KOPT-K1 (cell line): ENCODE results near the gene PLCH2.
"Not testable (repeated sequence)": the region's sequence is repeated elsewhere in the genome, so short reads cannot be mapped to it uniquely, and the experiment has no call there.

Experiments used
- H3K27ac ChIP-seq: fragments of 200-600 bp; sonication (generic); 2 replicates; pipeline ENCODE4 v1.5.1; 2016; ENCODE audit warnings: antibody characterized with exemption, mild to moderate bottlenecking, low read depth, low read length; ENCODE audit not compliant: poor library complexity, severe bottlenecking
- H3K36me3 ChIP-seq: fragments of 200-600 bp; sonication (generic); 2 replicates; pipeline ENCODE4 v1.5.1; 2017; ENCODE audit warnings: antibody characterized with exemption, mild to moderate bottlenecking, low read length, moderate library complexity; ENCODE audit not compliant: insufficient read depth
- H3K9me3 ChIP-seq: fragments of 200-600 bp; sonication (generic); 2 replicates; pipeline ENCODE4 v1.5.1; 2017; ENCODE audit warnings: antibody characterized with exemption, low read length, mild to moderate bottlenecking; ENCODE audit not compliant: insufficient read depth, poor library complexity, severe bottlenecking

PLCH2 gene

GRCh38 chr1:2435746-2436355, 40.2 kb upstream of the PLCH2 start:
- Histone ChIP-seq H3K27ac (no peak overlapping the region), H3K9me3 (no peaks in the 10 kb centered on the region), H3K36me3 (no peaks in the 10 kb centered on the region)

- H3K9me3 ChIP-seq, result no peaks in the 10 kb centered on the region
- H3K36me3 ChIP-seq, result no peaks in the 10 kb centered on the region
- no peak overlapping the region for H3K27ac ChIP-seq
Measured at GRCh38 chr1:2436876-2437275, 39.2 kb upstream of the PLCH2 start.

- Histone ChIP-seq H3K36me3 (no peaks in the 10 kb centered on the region), H3K9me3 (no peaks in the 10 kb centered on the region), H3K27ac (no peak overlapping the region)
Measured at GRCh38 chr1:2437617-2438016, 38.5 kb upstream of the PLCH2 start.

- no peak overlapping the region for H3K27ac ChIP-seq
- no peaks in the 10 kb centered on the region for H3K9me3 ChIP-seq
Measured at GRCh38 chr1:2438038-2438437, 38.1 kb upstream of the PLCH2 start.

GRCh38 chr1:2438641-2439040, 37.4 kb upstream of the PLCH2 start:
- Histone ChIP-seq H3K27ac (no peak overlapping the region), H3K36me3 (no peaks in the 10 kb centered on the region), H3K9me3 (no peaks in the 10 kb centered on the region)

More at GRCh38 chr1:2438038-2438437, 38.1 kb upstream of the PLCH2 start:
- H3K36me3 ChIP-seq, result no peaks in the 10 kb centered on the region

GRCh38 chr1:2439369-2439768, 36.7 kb upstream of the PLCH2 start:
- Histone ChIP-seq H3K9me3 (no peaks in the 10 kb centered on the region), H3K36me3 (no peaks in the 10 kb centered on the region), H3K27ac (no peak overlapping the region)

- H3K36me3 ChIP-seq, H3K9me3 ChIP-seq: not testable (repeated sequence)
Measured at GRCh38 chr1:2440346-2440745, 35.7 kb upstream of the PLCH2 start.

GRCh38 chr1:2441746-2442145, 34.3 kb upstream of the PLCH2 start:
- no peaks in the 10 kb centered on the region for H3K36me3 ChIP-seq
- no peak overlapping the region for H3K27ac ChIP-seq
- H3K9me3 ChIP-seq, result no peaks in the 10 kb centered on the region

More at GRCh38 chr1:2440346-2440745, 35.7 kb upstream of the PLCH2 start:
- H3K27ac ChIP-seq, result not testable (repeated sequence)

- no peaks in the 10 kb centered on the region for H3K9me3 ChIP-seq
- H3K27ac ChIP-seq, result no peak overlapping the region
- no peaks in the 10 kb centered on the region for H3K36me3 ChIP-seq
Measured at GRCh38 chr1:2442661-2443060, 33.4 kb upstream of the PLCH2 start.

- no peaks in the 10 kb centered on the region for H3K36me3 ChIP-seq
- H3K27ac ChIP-seq, result no peak overlapping the region
Measured at GRCh38 chr1:2443277-2444137, 32.6 kb upstream of the PLCH2 start.

GRCh38 chr1:2444138-2444591, 31.9 kb upstream of the PLCH2 start:
- H3K36me3 ChIP-seq, result no peaks in the 10 kb centered on the region
- H3K9me3 ChIP-seq, result no peaks in the 10 kb centered on the region
- H3K27ac ChIP-seq, result no peak overlapping the region

More at GRCh38 chr1:2443277-2444137, 32.6 kb upstream of the PLCH2 start:
- no peaks in the 10 kb centered on the region for H3K9me3 ChIP-seq

- Histone ChIP-seq H3K27ac (no peak overlapping the region), H3K36me3 (no peaks in the 10 kb centered on the region), H3K9me3 (no peaks in the 10 kb centered on the region)
Measured at GRCh38 chr1:2445162-2445822, 30.8 kb upstream of the PLCH2 start.

GRCh38 chr1:2445823-2446215, 30.3 kb upstream of the PLCH2 start:
- Histone ChIP-seq H3K36me3 (no peaks in the 10 kb centered on the region), H3K27ac (no peak overlapping the region), H3K9me3 (no peaks in the 10 kb centered on the region)

GRCh38 chr1:2446394-2446793, 29.7 kb upstream of the PLCH2 start:
- Histone ChIP-seq H3K36me3 (no peaks in the 10 kb centered on the region), H3K27ac (no peak overlapping the region), H3K9me3 (no peaks in the 10 kb centered on the region)

GRCh38 chr1:2446861-2447260, 29.2 kb upstream of the PLCH2 start:
- no peaks in the 10 kb centered on the region for H3K9me3 ChIP-seq
- H3K27ac ChIP-seq, result no peak overlapping the region
- H3K36me3 ChIP-seq, result no peaks in the 10 kb centered on the region
